Tibial nerve (tissue), 3 donors: ENCODE data around the gene KRT37.

Source experiments
- CTCF ChIP-seq, 5 experiments: fragments of 200-600 bp in 3 of 5; fragments of 450-650 bp in 2 of 5; sonication (generic) in 3 of 5; IDR thresholded peaks; one replicate each; pipeline ENCODE4 v1.5.1; 2016 to 2019; ENCODE audit warnings: antibody characterized with exemption in 5 of 5, mild to moderate bottlenecking in 3 of 5, moderate library complexity in 2 of 5
- POLR2A ChIP-seq, 2 donors: fragments of 450-650 bp; IDR thresholded peaks; one replicate each; pipeline ENCODE4 v1.6.1; 2017; ENCODE audit warnings: antibody characterized with exemption in 2 of 2, mild to moderate bottlenecking in 2 of 2, moderate library complexity in 2 of 2

GRCh38 chr17:41437769-41438168 lies 13.4 kb upstream of the KRT37 start:
- TF ChIP-seq CTCF (IDR thresholded peaks at IDR 0.05) (no peak), POLR2A (IDR thresholded peaks at IDR 0.05) (no peak)
